Caco-2 (cell line): ENCODE data around the gene MKLN1. TPM values are rescaled to one million over a fixed set of nuclear protein-coding genes. Genes with fewer than 3 reads are reported as not detected.
A peak's percentile ranks its signal among the peaks of the same experiment; 100 is the strongest.

Source experiments
- BruUV-seq: library from RNA; stranded (reverse); fragments of 400-500 nt; replicated peaks from 2 replicates; lab custom pipeline; 2021; lab: Mats Ljungman, UMichigan
- CTCF ChIA-PET: fragments of 300-600 bp; sonication (Branson Sonifier 250); formaldehyde crosslinking; loops from one replicate; lab custom pipeline; 2022; ENCODE audit warnings: antibody characterized with exemption; lab: Charles Lee
- POLR2A ChIA-PET: fragments of 300-600 bp; sonication (Branson Sonifier 250); formaldehyde crosslinking; loops from one replicate; lab custom pipeline; 2022; ENCODE audit warnings: antibody characterized with exemption; lab: Charles Lee
- DNase-seq, 2 experiments: peaks; one replicate each; pipeline versions ENCODE4 v3.0.0 to v3.0.0-alpha.2; 2020 to 2022
- H3K27me3 ChIP-seq: replicated peaks from 2 replicates; pipeline ENCODE4 v1.6.0; 2011; ENCODE audit warnings: low read length; ENCODE audit not compliant: control insufficient read depth, insufficient read depth
- H3K36me3 ChIP-seq: 2 replicates; pipeline ENCODE4 v1.5.1; 2011; ENCODE audit warnings: low read length; ENCODE audit not compliant: control insufficient read depth, insufficient read depth
- H3K4me1 ChIP-seq: fragments of 250-450 bp; sonication (Bioruptor Pico); 2 replicates; pipeline ENCODE4 v1.5.1; 2020; ENCODE audit warnings: mild to moderate bottlenecking
- H3K4me3 ChIP-seq: 2 replicates; pipeline ENCODE4 v1.5.1; 2011; ENCODE audit warnings: low read depth, mild to moderate bottlenecking, control low read depth, low read length
- H3K9me3 ChIP-seq: fragments of 250-450 bp; sonication (Bioruptor Pico); 2 replicates; pipeline ENCODE4 v1.5.1; 2020; ENCODE audit warnings: mild to moderate bottlenecking, moderate library complexity
- H3K27ac Mint-ChIP-seq: one replicate; pipeline ENCODE4 v1.8.0; 2022; ENCODE audit warnings: mixed read lengths; ENCODE audit not compliant: unreplicated experiment
- H3K27me3 Mint-ChIP-seq: one replicate; pipeline ENCODE4 v1.8.0; 2022; ENCODE audit warnings: mixed read lengths; ENCODE audit not compliant: insufficient read depth, unreplicated experiment
- H3K36me3 Mint-ChIP-seq: one replicate; pipeline ENCODE4 v1.8.0; 2022; ENCODE audit warnings: mild to moderate bottlenecking, mixed read lengths; ENCODE audit not compliant: insufficient read depth, unreplicated experiment
- H3K4me1 Mint-ChIP-seq: one replicate; pipeline ENCODE4 v1.8.0; 2022; ENCODE audit warnings: low read depth, mixed read lengths; ENCODE audit not compliant: unreplicated experiment
- H3K4me3 Mint-ChIP-seq: one replicate; pipeline ENCODE4 v1.8.0; 2022; ENCODE audit warnings: mild to moderate bottlenecking, moderate library complexity, mixed read lengths; ENCODE audit not compliant: unreplicated experiment
- H3K9me3 Mint-ChIP-seq: one replicate; pipeline ENCODE4 v1.8.0; 2022; ENCODE audit warnings: mixed read lengths; ENCODE audit not compliant: unreplicated experiment
- CTCF ChIP-seq, 2 experiments: fragments of 200-600 bp in 1 of 2; IDR thresholded peaks; 1 replicate in 1 of 2; 2 replicates in 1 of 2; pipeline versions ENCODE4 v1.5.1 to v1.8.0; 2011 to 2022; ENCODE audit warnings: antibody characterized with exemption in 1 of 2, control low read depth in 1 of 2, inconsistent platforms in 1 of 2, low read depth in 1 of 2, low read length in 1 of 2, mild to moderate bottlenecking in 1 of 2, moderate library complexity in 1 of 2; ENCODE audit not compliant: insufficient read depth in 1 of 2, severe bottlenecking in 1 of 2, unreplicated experiment in 1 of 2
- intact Hi-C: fragments of 100-400 bp; cut with micrococcal nuclease; formaldehyde crosslinking; loops from one replicate; pipeline ENCODE4 v1.10.0; 2022; ENCODE audit not compliant: unreplicated experiment
- total RNA-seq: library from RNA; stranded (reverse); gene quantifications from 2 replicates; pipeline ENCODE4 v1.2.3, GENCODE V29; 2022

Gene MKLN1
- total RNA-seq, 1 experiment from 2014 or later: 55.6 TPM

GRCh38 chr7:131359136-131359776, 31.6 kb downstream of the MKLN1 start:
- intact Hi-C loops: no loop called here
- no peaks in the 10 kb centered on the region for H3K36me3 Mint-ChIP-seq
- Histone ChIP-seq H3K27me3 (no peaks in the 10 kb centered on the region), H3K4me3 (no peak overlapping the region), H3K4me1 (peaks cover 12% of the 10 kb centered on the region), H3K9me3 (peaks cover 7% of the 10 kb centered on the region; the same call in 1 of the 2 replicates), H3K36me3 (no peaks in the 10 kb centered on the region)
- ChIA-PET POLR2A (no interaction called here), CTCF (no interaction called here)
- H3K27me3 Mint-ChIP-seq: no peaks in the 10 kb centered on the region
- no peak overlapping the region for H3K4me3 Mint-ChIP-seq
- no peak for DNase-seq
- H3K9me3 Mint-ChIP-seq: no peaks in the 10 kb centered on the region
- no peak for TF ChIP-seq CTCF (IDR thresholded peaks at IDR 0.05; ENCODE audit: insufficient read depth in 1 of 2, low read depth in 1 of 2, low read length in 1 of 2, severe bottlenecking in 1 of 2, unreplicated experiment in 1 of 2)
- peaks cover 27% of the 10 kb centered on the region for H3K4me1 Mint-ChIP-seq
- no peak overlapping the region for H3K27ac Mint-ChIP-seq
- BruUV-seq: no TSS peak

GRCh38 chr7:131363719-131364118, 36.0 kb downstream of the MKLN1 start:
- no peak for TF ChIP-seq CTCF (IDR thresholded peaks at IDR 0.05; ENCODE audit: insufficient read depth in 1 of 2, low read depth in 1 of 2, low read length in 1 of 2, severe bottlenecking in 1 of 2, unreplicated experiment in 1 of 2)
- Histone ChIP-seq H3K36me3 (no peaks in the 10 kb centered on the region), H3K4me3 (no peak overlapping the region), H3K27me3 (no peaks in the 10 kb centered on the region), H3K9me3 (peaks cover 7% of the 10 kb centered on the region; the same call in 1 of the 2 replicates), H3K4me1 (peaks cover 12% of the 10 kb centered on the region)
- peaks cover 4% of the 10 kb centered on the region for H3K36me3 Mint-ChIP-seq
- no peak overlapping the region for H3K27ac Mint-ChIP-seq
- intact Hi-C loops: no loop called here
- ChIA-PET CTCF (no interaction called here), POLR2A (no interaction called here)
- H3K4me3 Mint-ChIP-seq: peak overlapping the region; percentile 39
- H3K9me3 Mint-ChIP-seq: no peaks in the 10 kb centered on the region
- no peaks in the 10 kb centered on the region for H3K27me3 Mint-ChIP-seq
- DNase-seq: no peak
- BruUV-seq: no TSS peak
- H3K4me1 Mint-ChIP-seq: peaks cover 33% of the 10 kb centered on the region

- no peak overlapping the region for H3K4me3 ChIP-seq
- POLR2A ChIA-PET: no interaction called here
- H3K27me3 ChIP-seq: no peaks in the 10 kb centered on the region
- no peak for DNase-seq
- H3K4me1 Mint-ChIP-seq: peaks cover 24% of the 10 kb centered on the region
- no peak overlapping the region for H3K4me3 Mint-ChIP-seq
- CTCF ChIA-PET: no interaction called here
- BruUV-seq: no TSS peak
- H3K27me3 Mint-ChIP-seq: no peaks in the 10 kb centered on the region
- no peaks in the 10 kb centered on the region for H3K36me3 ChIP-seq
- no peaks in the 10 kb centered on the region for H3K9me3 Mint-ChIP-seq
- TF ChIP-seq CTCF (IDR thresholded peaks at IDR 0.05; ENCODE audit: insufficient read depth in 1 of 2, low read depth in 1 of 2, low read length in 1 of 2, severe bottlenecking in 1 of 2, unreplicated experiment in 1 of 2): no peak
- peaks cover 7% of the 10 kb centered on the region; the same call in 1 of the 2 replicates for H3K9me3 ChIP-seq
- peaks cover 4% of the 10 kb centered on the region for H3K36me3 Mint-ChIP-seq
- no peak overlapping the region for H3K27ac Mint-ChIP-seq
- peaks cover 10% of the 10 kb centered on the region for H3K4me1 ChIP-seq
- intact Hi-C loops: no loop called here
Observed at GRCh38 chr7:131364767-131365344, 37.2 kb downstream of the MKLN1 start.
